Left ventricle myocardium superior (tissue), 1 donor: ENCODE results near the gene LRP8. TPM values are rescaled to one million over a fixed set of nuclear protein-coding genes. Genes with fewer than 3 reads are reported as not detected.

ENCODE experiments used
- ATAC-seq: fragments of 200-7000 bp; cut with Tn5 transposase; one replicate; pipeline ENCODE4 v1.9.1; 2020; ENCODE audit warnings: mild to moderate bottlenecking, moderate library complexity
- DNase-seq: peaks from one replicate; pipeline ENCODE4 v3.0.0-alpha.2; 2020
- intact Hi-C: fragments of 100-400 bp; cut with micrococcal nuclease; formaldehyde crosslinking; loops from one replicate; pipeline ENCODE4 v1.11.0; 2022
- total RNA-seq: library from RNA; stranded (reverse); fragmentation: NEBNext Ultra II Directional; extraction: Animal tissue kit (Norgen Biotek cat#: 25700); gene quantifications from one replicate; pipeline ENCODE4 v1.2.1, GENCODE V29; 2021
- donor health status: DM: no; HTN: yes; CAD: no; lungs with severe emphysema.

The LRP8 gene
- total RNA-seq, 1 donor from 2014 or later: 1.3 TPM

GRCh38 chr1:53342735-53343470, 15.0 kb upstream of the LRP8 start:
- intact Hi-C loops: no loop called here
- ATAC-seq: no peak
- no peak for DNase-seq

GRCh38 chr1:53341961-53342707, 14.3 kb upstream of the LRP8 start:
- ATAC-seq (no peak), DNase-seq (no peak)
- intact Hi-C loops: no loop called here

GRCh38 chr1:53341521-53341895, 13.6 kb upstream of the LRP8 start:
- intact Hi-C loops: no loop called here
- DNase-seq: no peak
- ATAC-seq: no peak

- no peak for DNase-seq
- intact Hi-C loops: no loop called here
- no peak for ATAC-seq
Observed at GRCh38 chr1:53340660-53341520, 13.0 kb upstream of the LRP8 start.

- intact Hi-C loops: no loop called here
- ATAC-seq: no peak
- DNase-seq: no peak
Observed at GRCh38 chr1:53339736-53340635, 12.1 kb upstream of the LRP8 start.

- ATAC-seq (no peak), DNase-seq (no peak)
- intact Hi-C loops: no loop called here
Observed at GRCh38 chr1:53338423-53338822, 10.6 kb upstream of the LRP8 start.

- ATAC-seq (no peak), DNase-seq (no peak)
- intact Hi-C loops: no loop called here
Observed at GRCh38 chr1:53337499-53337898, 9.6 kb upstream of the LRP8 start.

- intact Hi-C loops: no loop called here
- no peak for ATAC-seq
- DNase-seq: no peak
Observed at GRCh38 chr1:53336146-53336545, 8.3 kb upstream of the LRP8 start.

GRCh38 chr1:53335661-53336060, 7.8 kb upstream of the LRP8 start:
- no peak for DNase-seq
- ATAC-seq: no peak
- intact Hi-C loops: no loop called here

- ATAC-seq (no peak), DNase-seq (no peak)
- intact Hi-C loops: no loop called here
Observed at GRCh38 chr1:53334781-53335180, 6.9 kb upstream of the LRP8 start.

- intact Hi-C loops: no loop called here
- ATAC-seq (no peak), DNase-seq (no peak)
Observed at GRCh38 chr1:53334312-53334711, 6.4 kb upstream of the LRP8 start.

- intact Hi-C loops: no loop called here
- ATAC-seq (no peak), DNase-seq (no peak)
Observed at GRCh38 chr1:53332833-53333232, 5.0 kb upstream of the LRP8 start.

- DNase-seq (no peak), ATAC-seq (no peak)
Observed at GRCh38 chr1:53332186-53332564, 4.3 kb upstream of the LRP8 start.

GRCh38 chr1:53331446-53332185, 3.7 kb upstream of the LRP8 start:
- ATAC-seq (no peak), DNase-seq (no peak)
- intact Hi-C loops: no loop called here

More at GRCh38 chr1:53332186-53332564, 4.3 kb upstream of the LRP8 start:
- intact Hi-C loops: no loop called here

- DNase-seq (no peak), ATAC-seq (no peak)
- intact Hi-C loops: no loop called here
Observed at GRCh38 chr1:53330819-53331218, 2.9 kb upstream of the LRP8 start.

GRCh38 chr1:53328541-53329499, 950 bp upstream of the LRP8 start:
- DNase-seq: no peak
- ATAC-seq: no peak
- intact Hi-C loops: no loop called here

- ATAC-seq: peak; percentile 2
- peak; percentile 49 for DNase-seq
- intact Hi-C loops: no loop called here
Observed at GRCh38 chr1:53327182-53327913, 522 bp downstream of the LRP8 start.
